GM12872 (cell line): ENCODE measurements around the gene SEMA4D.

ENCODE experiments used
- TF ChIP-seq, protein P1 (sequence below): IDR thresholded peaks from 3 replicates; pipeline ENCODE4 v1.5.1; 2011; ENCODE audit warnings: low read depth, mild to moderate bottlenecking, low read length, moderate library complexity; ENCODE audit not compliant: insufficient read depth

The SEMA4D gene

DNA sequence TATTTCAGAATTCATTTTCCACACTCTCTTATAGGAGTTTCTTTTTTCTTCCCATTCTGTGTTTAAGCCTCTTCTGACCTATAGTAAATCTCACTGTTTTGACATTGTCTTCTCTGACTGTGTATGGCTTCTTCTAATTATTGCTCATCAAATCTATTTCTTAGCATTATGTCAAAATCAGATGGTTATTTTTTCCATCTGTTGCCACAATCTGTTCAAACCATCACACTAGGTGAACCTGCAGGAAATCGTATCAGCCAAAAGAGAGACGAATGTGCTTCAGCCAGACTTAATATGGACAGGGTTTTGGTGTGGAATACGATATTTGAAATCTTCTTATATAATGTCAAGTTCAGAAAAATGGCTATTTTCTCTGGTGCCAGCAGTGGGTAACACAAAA lies 15.9 kb upstream of the SEMA4D start:
- TF ChIP-seq, protein P1, sequence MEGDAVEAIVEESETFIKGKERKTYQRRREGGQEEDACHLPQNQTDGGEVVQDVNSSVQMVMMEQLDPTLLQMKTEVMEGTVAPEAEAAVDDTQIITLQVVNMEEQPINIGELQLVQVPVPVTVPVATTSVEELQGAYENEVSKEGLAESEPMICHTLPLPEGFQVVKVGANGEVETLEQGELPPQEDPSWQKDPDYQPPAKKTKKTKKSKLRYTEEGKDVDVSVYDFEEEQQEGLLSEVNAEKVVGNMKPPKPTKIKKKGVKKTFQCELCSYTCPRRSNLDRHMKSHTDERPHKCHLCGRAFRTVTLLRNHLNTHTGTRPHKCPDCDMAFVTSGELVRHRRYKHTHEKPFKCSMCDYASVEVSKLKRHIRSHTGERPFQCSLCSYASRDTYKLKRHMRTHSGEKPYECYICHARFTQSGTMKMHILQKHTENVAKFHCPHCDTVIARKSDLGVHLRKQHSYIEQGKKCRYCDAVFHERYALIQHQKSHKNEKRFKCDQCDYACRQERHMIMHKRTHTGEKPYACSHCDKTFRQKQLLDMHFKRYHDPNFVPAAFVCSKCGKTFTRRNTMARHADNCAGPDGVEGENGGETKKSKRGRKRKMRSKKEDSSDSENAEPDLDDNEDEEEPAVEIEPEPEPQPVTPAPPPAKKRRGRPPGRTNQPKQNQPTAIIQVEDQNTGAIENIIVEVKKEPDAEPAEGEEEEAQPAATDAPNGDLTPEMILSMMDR, result no peak

DNA sequence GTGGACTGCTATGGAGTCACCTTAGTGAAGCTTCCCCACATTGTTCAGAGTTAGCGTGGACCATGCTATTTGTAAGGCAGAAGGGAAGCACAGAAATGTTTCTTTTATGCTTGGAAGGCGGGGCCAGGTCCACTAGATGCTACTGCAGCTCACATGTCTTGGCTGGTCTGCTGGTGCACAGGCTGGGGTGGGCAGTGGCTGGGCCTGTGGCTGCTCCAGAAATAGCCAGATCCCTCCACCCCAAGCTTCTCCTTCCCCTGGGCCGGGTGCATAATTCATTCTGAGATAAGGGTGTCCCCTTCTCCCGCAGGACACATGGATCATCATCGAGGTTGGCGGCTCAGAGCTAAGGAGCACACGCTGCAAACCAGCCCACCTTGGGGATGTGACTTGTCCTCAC lies 14.5 kb upstream of the SEMA4D start:
- TF ChIP-seq, protein P1, result no peak

DNA sequence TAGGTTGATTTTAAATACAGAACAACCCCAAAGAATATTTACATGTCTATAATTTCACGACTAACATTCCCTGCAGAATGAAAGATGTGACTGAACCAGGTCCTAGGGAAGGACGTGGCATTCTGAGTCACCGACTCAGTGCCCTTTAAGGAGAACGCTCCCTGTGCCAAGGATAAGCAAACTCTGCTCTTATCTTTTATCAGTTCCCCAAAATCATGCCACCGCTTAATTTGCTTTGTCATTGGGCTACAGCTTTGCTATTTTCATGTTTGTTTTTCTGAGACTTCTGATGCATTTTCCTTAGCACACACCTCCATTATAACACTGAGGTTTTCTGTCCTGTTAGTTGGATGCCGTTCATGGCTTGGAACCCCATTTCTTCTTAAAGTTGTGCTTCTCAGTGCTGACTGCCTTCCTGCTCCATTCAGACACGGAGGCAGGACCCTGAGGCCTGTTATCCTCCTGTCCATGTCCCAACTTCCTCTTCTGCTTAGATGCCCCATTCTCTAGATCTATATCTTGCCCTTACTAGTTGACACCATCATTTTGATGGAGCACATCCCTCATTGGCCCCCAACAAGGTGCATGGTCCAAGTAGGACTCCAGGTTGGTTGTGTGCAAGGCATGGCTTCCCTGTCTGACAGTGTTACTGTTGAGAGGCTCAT lies 11.2 kb upstream of the SEMA4D start:
- TF ChIP-seq, protein P1, result no peak

DNA sequence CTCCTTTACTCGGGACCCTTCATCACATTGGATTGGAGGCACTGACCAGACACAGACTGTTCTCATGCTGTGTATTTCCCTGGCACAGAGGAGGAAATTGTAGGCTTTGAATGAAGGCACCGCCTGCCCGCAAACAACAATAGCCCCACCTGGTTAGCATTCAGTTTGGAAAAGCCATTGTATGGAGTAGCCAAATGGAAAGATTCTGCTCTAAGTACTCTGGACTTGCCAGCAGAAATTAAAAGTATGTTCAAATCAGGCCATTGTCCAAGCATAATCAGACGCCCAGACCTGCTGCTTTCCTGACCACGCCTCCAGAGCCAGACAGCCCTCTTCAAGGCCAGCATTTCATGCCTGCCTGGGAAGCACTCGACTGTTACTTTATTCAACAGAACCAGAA lies 8.0 kb upstream of the SEMA4D start:
- TF ChIP-seq, protein P1, result no peak

DNA sequence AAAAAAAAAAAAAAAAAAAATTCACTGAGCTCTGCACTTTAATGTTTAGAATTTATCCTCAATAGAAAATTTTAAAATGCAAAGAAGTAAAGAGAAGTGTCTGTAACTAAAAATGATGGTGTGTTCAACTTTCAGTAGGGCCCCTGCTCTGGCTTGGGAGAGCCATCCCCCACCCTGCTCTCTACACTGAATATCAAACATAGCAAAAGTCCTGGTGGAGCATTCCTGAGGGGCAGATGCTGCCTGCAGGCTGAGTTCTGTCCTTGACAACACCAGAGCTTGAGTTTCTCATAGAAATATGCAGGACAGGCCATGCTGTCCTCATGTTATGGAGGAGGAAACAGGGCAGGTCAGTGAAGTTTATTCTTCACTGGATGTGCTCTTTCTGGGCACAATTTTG lies 7.1 kb upstream of the SEMA4D start:
- TF ChIP-seq, protein P1, result no peak

DNA sequence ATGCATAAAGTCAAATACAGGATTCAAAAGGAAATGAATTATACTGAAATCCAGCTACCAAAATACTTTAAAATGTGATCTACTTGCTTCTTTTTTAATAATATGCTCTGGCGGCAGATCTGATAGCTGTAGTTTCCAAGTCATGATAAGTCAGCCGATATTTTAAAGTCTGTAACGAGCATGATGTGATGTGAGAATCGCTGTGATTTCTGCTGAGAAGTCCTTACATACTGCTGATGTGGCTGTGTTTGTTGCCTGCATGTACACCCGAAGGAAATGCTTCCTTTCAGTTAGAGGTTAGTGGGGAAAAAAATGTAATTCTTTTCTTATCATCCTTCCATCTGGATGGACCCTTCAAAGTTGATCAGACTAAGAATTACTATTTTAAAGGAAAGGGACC lies 4.8 kb upstream of the SEMA4D start:
- TF ChIP-seq, protein P1, result no peak

DNA sequence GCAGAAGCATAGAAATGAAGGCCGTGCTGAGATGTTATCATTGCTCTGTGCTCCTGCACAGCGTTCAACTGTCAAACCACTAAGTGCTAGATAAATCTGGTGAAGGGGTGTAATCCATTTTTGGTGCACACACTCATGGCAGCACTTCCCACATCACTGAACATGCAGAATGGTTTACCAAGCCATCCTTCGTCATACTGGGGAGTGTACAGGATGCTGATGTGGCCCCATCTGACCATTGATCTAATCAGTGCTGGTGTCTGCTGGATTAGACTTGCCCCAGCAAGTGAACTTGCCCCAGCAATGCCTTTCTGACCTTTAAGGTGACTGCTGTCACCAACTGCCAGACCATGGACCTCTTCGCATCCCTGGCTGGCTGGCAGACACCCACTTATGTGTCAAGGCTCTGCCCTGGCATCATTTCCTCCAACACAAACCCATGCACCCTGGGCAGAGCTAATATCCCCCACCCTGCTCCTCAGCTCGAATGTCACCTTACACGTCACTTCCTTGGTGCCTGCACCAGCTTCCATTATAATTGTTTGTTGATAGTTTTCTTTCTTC lies 4.2 kb upstream of the SEMA4D start:
- TF ChIP-seq, protein P1, result no peak
